Measurements from ENCODE around the gene RBM33.

GRCh38 chr7:155713384-155713783 lies 68.9 kb downstream of the RBM33 start:
- TF ChIP-seq POLR2AphosphoS5 (IDR thresholded peaks at IDR 0.05) (no peak), CTCF (IDR thresholded peaks at IDR 0.05) (no peak), POLR2A (IDR thresholded peaks at IDR 0.05; ENCODE audit: low read depth) (no peak), EP300 (IDR thresholded peaks at IDR 0.05) (no peak)

Data from esophagus muscularis mucosa (tissue), 4 donors.